ENCODE results near the gene THSD4. TPM values are rescaled to one million over a fixed set of nuclear protein-coding genes. Genes with fewer than 3 reads are reported as not detected.

THSD4 gene
- total RNA-seq, 1 experiment from 2014 or later, result 24.2 TPM

GRCh38 chr15:71097890-71098289 is 17.4 kb upstream of the THSD4 start:
- intact Hi-C loops (cut with micrococcal nuclease; ENCODE audit: unreplicated experiment), result no loop called here
- CTCF ChIA-PET, result no interaction called here
- no peaks in the 10 kb centered on the region for H3K27me3 Mint-ChIP-seq (ENCODE audit: unreplicated experiment)
- no peak for TF ChIP-seq CTCF (IDR thresholded peaks at IDR 0.05; ENCODE audit: unreplicated experiment)
- no TSS peak for BruUV-seq (replicated peaks)
- no peaks in the 10 kb centered on the region for H3K36me3 Mint-ChIP-seq (ENCODE audit: insufficient read depth, unreplicated experiment)
- H3K4me3 Mint-ChIP-seq (ENCODE audit: low read depth, unreplicated experiment), result no peak overlapping the region
- peaks cover 22% of the 10 kb centered on the region for H3K4me1 Mint-ChIP-seq (ENCODE audit: low read depth, unreplicated experiment)
- no peak for DNase-seq
- no peaks in the 10 kb centered on the region for H3K9me3 Mint-ChIP-seq (ENCODE audit: low read depth, unreplicated experiment)
- H3K27ac Mint-ChIP-seq (ENCODE audit: unreplicated experiment), result no peak overlapping the region

- CTCF ChIA-PET, result no interaction called here
- Mint-ChIP-seq H3K4me3 (ENCODE audit: low read depth, unreplicated experiment) (no peak overlapping the region), H3K27ac (ENCODE audit: unreplicated experiment) (no peak overlapping the region), H3K9me3 (ENCODE audit: low read depth, unreplicated experiment) (no peaks in the 10 kb centered on the region), H3K4me1 (ENCODE audit: low read depth, unreplicated experiment) (peaks cover 12% of the 10 kb centered on the region), H3K27me3 (ENCODE audit: unreplicated experiment) (no peaks in the 10 kb centered on the region), H3K36me3 (ENCODE audit: insufficient read depth, unreplicated experiment) (no peaks in the 10 kb centered on the region)
- no peak for DNase-seq
- BruUV-seq (replicated peaks), result no TSS peak
- intact Hi-C loops (cut with micrococcal nuclease; ENCODE audit: unreplicated experiment), result no loop called here
- no peak for TF ChIP-seq CTCF (IDR thresholded peaks at IDR 0.05; ENCODE audit: unreplicated experiment)
Measured at GRCh38 chr15:71098920-71099319, 16.4 kb upstream of the THSD4 start.

GRCh38 chr15:71103102-71103676 is 12.1 kb upstream of the THSD4 start:
- no peaks in the 10 kb centered on the region for H3K9me3 Mint-ChIP-seq (ENCODE audit: low read depth, unreplicated experiment)
- H3K27ac Mint-ChIP-seq (ENCODE audit: unreplicated experiment), result no peak overlapping the region
- no peaks in the 10 kb centered on the region for H3K4me1 Mint-ChIP-seq (ENCODE audit: low read depth, unreplicated experiment)
- H3K36me3 Mint-ChIP-seq (ENCODE audit: insufficient read depth, unreplicated experiment), result no peaks in the 10 kb centered on the region
- H3K27me3 Mint-ChIP-seq (ENCODE audit: unreplicated experiment), result no peaks in the 10 kb centered on the region
- peak; percentile 56 for TF ChIP-seq CTCF (IDR thresholded peaks at IDR 0.05; ENCODE audit: unreplicated experiment)
- DNase-seq, result peak; percentile 68
- intact Hi-C loops (cut with micrococcal nuclease; ENCODE audit: unreplicated experiment), result loop anchor here (1.0 to 2.0 kb wide), 2 partner anchors 92 to 128 kb away; no protein-coding TSS in a partner anchor
- no peak overlapping the region for H3K4me3 Mint-ChIP-seq (ENCODE audit: low read depth, unreplicated experiment)
- BruUV-seq (replicated peaks), result no TSS peak
- CTCF ChIA-PET, result interaction anchor here (0.6 to 1.6 kb wide), 5 partner anchors 32 to 348 kb away, joined by 3 to 11 read pairs (median 3); no protein-coding TSS in a partner anchor

- CTCF ChIA-PET, result no interaction called here
- BruUV-seq (replicated peaks), result no TSS peak
- Mint-ChIP-seq H3K4me3 (ENCODE audit: low read depth, unreplicated experiment) (no peak overlapping the region), H3K9me3 (ENCODE audit: low read depth, unreplicated experiment) (no peaks in the 10 kb centered on the region), H3K36me3 (ENCODE audit: insufficient read depth, unreplicated experiment) (no peaks in the 10 kb centered on the region), H3K27me3 (ENCODE audit: unreplicated experiment) (no peaks in the 10 kb centered on the region), H3K27ac (ENCODE audit: unreplicated experiment) (no peak overlapping the region), H3K4me1 (ENCODE audit: low read depth, unreplicated experiment) (no peaks in the 10 kb centered on the region)
- TF ChIP-seq CTCF (IDR thresholded peaks at IDR 0.05; ENCODE audit: unreplicated experiment), result no peak
- intact Hi-C loops (cut with micrococcal nuclease; ENCODE audit: unreplicated experiment), result loop anchor here (5.0 kb wide), 1 partner anchor 212 kb away; the partner anchor contains the start of genes LRRC49 and THAP10
- no peak for DNase-seq
Measured at GRCh38 chr15:71104636-71105035, 10.6 kb upstream of the THSD4 start.
